PC-9 (cell line): Measurements from ENCODE around the gene MGAT4A.

ENCODE experiments used
- CTCF ChIP-seq: fragments of 200-600 bp; sonication (generic); conservative IDR thresholded peaks from 2 replicates; pipeline ENCODE4 v1.6.1; 2017; ENCODE audit warnings: mixed run types, antibody characterized with exemption, mild to moderate bottlenecking, moderate library complexity
- EZH2 ChIP-seq: fragments of 200-600 bp; sonication (generic); IDR thresholded peaks from 2 replicates; pipeline ENCODE4 v1.8.0; 2017; ENCODE audit warnings: antibody characterized with exemption, low read depth

DNA sequence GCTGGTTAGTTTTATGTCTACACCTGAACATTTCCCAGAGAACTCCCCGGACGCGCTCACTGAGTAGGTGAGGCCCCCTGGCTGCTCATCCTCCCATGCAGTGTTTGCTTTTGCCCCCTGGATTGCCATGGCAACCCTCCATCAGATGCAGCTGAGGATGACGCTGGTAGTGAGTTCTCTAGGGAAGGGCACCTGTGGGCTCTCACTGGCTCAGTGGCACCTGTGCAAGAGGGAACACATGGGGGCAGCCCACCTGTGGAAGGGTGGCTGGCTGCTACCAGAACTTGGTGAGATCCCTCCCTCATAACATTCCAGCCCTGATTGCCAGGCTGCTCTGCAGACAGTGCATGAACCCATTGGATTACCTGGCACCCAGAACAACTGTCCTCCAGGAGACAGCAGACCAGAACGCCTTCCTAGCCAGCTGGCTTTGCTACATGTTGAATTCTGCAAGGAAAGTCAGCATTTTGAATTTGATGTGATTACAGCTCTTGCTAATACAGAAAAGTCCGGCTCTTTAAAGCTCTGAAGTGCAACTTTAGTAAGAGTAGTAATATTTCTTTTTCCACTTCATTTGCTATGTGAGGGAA is 144.3 kb downstream of the MGAT4A start:
- no peak for TF ChIP-seq CTCF
- TF ChIP-seq EZH2, result no peak
